ENCODE measurements around the gene GSTM2. TPM values are rescaled to one million over a fixed set of nuclear protein-coding genes. Genes with fewer than 3 reads are reported as not detected.
"Not testable (repeated sequence)": the region's sequence is repeated elsewhere in the genome, so short reads cannot be mapped to it uniquely, and the experiment has no call there.

Gene GSTM2
- total and polyA plus RNA-seq, 7 donors, result 35.5 to 175 (median 61.8) TPM

DNA sequence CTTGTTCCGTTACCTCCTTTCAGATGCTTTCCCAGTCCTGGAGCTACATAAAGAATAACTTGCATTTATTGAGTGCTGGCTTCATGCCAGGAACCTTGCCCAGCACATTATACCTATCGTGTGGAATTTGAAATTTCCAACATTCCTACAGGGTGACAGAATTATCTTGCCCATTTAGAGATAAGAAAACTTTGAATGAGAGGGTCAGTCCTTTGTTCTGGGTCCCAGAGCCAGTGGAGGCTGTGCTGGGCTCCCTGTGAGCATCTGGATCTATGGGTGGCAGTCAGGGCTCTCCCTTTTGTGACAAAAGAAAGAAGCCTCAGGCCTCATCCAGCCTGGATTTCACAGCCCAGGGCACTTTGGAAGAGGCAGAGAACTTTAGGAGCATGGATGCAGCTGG, 8.7 kb upstream of the GSTM2 start:
- no peak for ATAC-seq
- TF ChIP-seq CTCF (IDR thresholded peaks at IDR 0.05), result no peak
- H3K4me3 ChIP-seq, result no peak overlapping the region
- no peak for DNase-seq
- H3K4me1 ChIP-seq, result peaks cover 22% of the 10 kb centered on the region
- H3K27me3 ChIP-seq (ENCODE audit: insufficient read depth in 3 of 3, low read length in 2 of 3), result no peaks in the 10 kb centered on the region
- 49 to 71% (median 54%) methylated on average over 2 of the region's 2 CpGs for WGBS, 3 donors
- peaks cover 0 to 54% of the 10 kb centered on the region in 2 donors for H3K36me3 ChIP-seq (ENCODE audit: insufficient read depth in 1 of 2, low read depth in 1 of 2)
- intact Hi-C loops (cut with DNase I), result no loop called here
- H3K9me3 ChIP-seq, result no peaks in the 10 kb centered on the region
- no peak overlapping the region for H3K27ac ChIP-seq

- peaks cover 0 to 54% of the 10 kb centered on the region in 2 donors for H3K36me3 ChIP-seq (ENCODE audit: insufficient read depth in 1 of 2, low read depth in 1 of 2)
- no peaks in the 10 kb centered on the region for H3K27me3 ChIP-seq (ENCODE audit: insufficient read depth in 3 of 3, low read length in 2 of 3)
- no peak overlapping the region for H3K27ac ChIP-seq
- DNase-seq (no peak), ATAC-seq (no peak)
- no peak overlapping the region for H3K4me3 ChIP-seq
- H3K9me3 ChIP-seq, result no peaks in the 10 kb centered on the region
- WGBS, 3 donors, result 54 to 75% (median 56%) methylated on average over 5 of the region's 5 CpGs
- peaks cover 16% of the 10 kb centered on the region for H3K4me1 ChIP-seq
- intact Hi-C loops (cut with DNase I), result no loop called here
- TF ChIP-seq CTCF (IDR thresholded peaks at IDR 0.05), result no peak
These were observed 7.7 kb upstream of the GSTM2 start for GRCh38 chr1:109659997-109660690.

GRCh38 chr1:109660691-109661026, 7.2 kb upstream of the GSTM2 start:
- peaks cover 0 to 57% of the 10 kb centered on the region in 2 donors for H3K36me3 ChIP-seq (ENCODE audit: insufficient read depth in 1 of 2, low read depth in 1 of 2)
- H3K9me3 ChIP-seq, result not testable (repeated sequence)

DNA sequence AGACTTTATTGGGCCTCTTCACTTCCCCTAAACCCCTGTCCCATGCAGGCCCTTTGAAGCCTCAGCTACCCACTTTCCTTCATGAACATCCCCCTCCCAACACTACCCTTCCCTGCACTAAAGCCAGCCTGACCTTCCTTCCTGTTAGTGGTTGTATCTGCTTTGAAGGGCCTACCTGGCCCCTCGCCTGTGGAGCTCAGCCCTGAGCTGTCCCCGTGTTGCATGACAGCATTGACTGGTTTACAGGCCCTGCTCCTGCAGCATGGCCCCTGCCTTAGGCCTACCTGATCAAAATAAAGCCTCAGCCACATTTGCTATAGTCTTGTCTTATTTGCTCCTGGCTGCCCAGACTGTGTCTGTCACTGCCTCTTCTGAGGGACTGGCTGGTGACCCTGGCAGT, 6.5 kb upstream of the GSTM2 start:
- Histone ChIP-seq H3K36me3 (ENCODE audit: insufficient read depth in 1 of 2, low read depth in 1 of 2) (peaks cover 0 to 61% of the 10 kb centered on the region in 2 donors), H3K4me3 (no peak overlapping the region), H3K27ac (no peak overlapping the region), H3K9me3 (no peaks in the 10 kb centered on the region), H3K4me1 (peaks cover 12% of the 10 kb centered on the region), H3K27me3 (ENCODE audit: insufficient read depth in 3 of 3, low read length in 2 of 3) (no peaks in the 10 kb centered on the region)
- WGBS, 3 donors, result 79 to 81% (median 80%) methylated on average over 2 of the region's 2 CpGs
- intact Hi-C loops (cut with DNase I), result no loop called here
- DNase-seq (no peak), ATAC-seq (no peak)
- no peak for TF ChIP-seq CTCF (IDR thresholded peaks at IDR 0.05)

More at GRCh38 chr1:109660691-109661026, 7.2 kb upstream of the GSTM2 start:
- H3K4me3 ChIP-seq; H3K27ac ChIP-seq; DNase-seq; ATAC-seq; intact Hi-C loops (cut with DNase I); H3K27me3 ChIP-seq (ENCODE audit: insufficient read depth in 3 of 3, low read length in 2 of 3): not testable (repeated sequence)
- 54 to 82% (median 77%) methylated on average over 3 of the region's 4 CpGs for WGBS, 3 donors
- peaks cover 12% of the 10 kb centered on the region for H3K4me1 ChIP-seq

- Histone ChIP-seq H3K4me1 (peaks cover 18% of the 10 kb centered on the region), H3K9me3 (no peaks in the 10 kb centered on the region), H3K27me3 (ENCODE audit: insufficient read depth in 3 of 3, low read length in 2 of 3) (no peaks in the 10 kb centered on the region), H3K4me3 (no peak overlapping the region), H3K27ac (peak overlapping the region; percentile 69), H3K36me3 (ENCODE audit: insufficient read depth in 1 of 2, low read depth in 1 of 2) (peaks cover 0 to 40% of the 10 kb centered on the region in 2 donors)
- intact Hi-C loops (cut with DNase I), result no loop called here
- no peak for TF ChIP-seq CTCF (IDR thresholded peaks at IDR 0.05)
- WGBS, 3 donors, result 90 to 94% (median 92%) methylated on average over 1 of the region's 1 CpG
- no peak for ATAC-seq
- DNase-seq, result no peak
These were observed 3.2 kb upstream of the GSTM2 start for GRCh38 chr1:109664671-109665070.

Measured in psoas muscle (tissue), 8 donors.